ENCODE results near the gene GARIN5A.

GARIN5A gene

DNA sequence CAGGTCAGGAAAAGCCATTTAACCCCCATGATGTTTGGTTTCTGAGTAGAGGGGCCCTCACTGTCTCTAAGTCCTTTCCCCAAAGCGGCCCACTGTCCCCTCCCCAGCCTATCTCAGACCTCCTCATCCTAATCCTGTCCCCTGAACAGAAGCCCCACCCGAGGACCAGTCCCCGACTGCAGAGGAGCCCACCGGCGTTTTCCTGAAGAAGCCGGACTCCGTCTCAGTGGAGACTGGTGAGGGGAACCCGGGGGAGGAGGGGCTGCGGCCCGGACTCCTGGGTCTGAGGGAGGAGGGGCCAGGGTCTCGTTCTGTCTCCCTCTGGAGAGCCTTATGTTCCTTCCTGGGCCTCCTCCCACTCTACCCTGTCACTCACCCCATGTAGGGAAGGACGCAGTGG, 41.0 kb downstream of the GARIN5A start:
- TF ChIP-seq ZFX (IDR thresholded peaks at IDR 0.05; ENCODE audit: borderline replicate concordance) = no peak
- TF ChIP-seq, protein P1, sequence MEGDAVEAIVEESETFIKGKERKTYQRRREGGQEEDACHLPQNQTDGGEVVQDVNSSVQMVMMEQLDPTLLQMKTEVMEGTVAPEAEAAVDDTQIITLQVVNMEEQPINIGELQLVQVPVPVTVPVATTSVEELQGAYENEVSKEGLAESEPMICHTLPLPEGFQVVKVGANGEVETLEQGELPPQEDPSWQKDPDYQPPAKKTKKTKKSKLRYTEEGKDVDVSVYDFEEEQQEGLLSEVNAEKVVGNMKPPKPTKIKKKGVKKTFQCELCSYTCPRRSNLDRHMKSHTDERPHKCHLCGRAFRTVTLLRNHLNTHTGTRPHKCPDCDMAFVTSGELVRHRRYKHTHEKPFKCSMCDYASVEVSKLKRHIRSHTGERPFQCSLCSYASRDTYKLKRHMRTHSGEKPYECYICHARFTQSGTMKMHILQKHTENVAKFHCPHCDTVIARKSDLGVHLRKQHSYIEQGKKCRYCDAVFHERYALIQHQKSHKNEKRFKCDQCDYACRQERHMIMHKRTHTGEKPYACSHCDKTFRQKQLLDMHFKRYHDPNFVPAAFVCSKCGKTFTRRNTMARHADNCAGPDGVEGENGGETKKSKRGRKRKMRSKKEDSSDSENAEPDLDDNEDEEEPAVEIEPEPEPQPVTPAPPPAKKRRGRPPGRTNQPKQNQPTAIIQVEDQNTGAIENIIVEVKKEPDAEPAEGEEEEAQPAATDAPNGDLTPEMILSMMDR (IDR thresholded peaks at IDR 0.05) = no peak
- no peak overlapping the region for H3K27ac ChIP-seq

DNA sequence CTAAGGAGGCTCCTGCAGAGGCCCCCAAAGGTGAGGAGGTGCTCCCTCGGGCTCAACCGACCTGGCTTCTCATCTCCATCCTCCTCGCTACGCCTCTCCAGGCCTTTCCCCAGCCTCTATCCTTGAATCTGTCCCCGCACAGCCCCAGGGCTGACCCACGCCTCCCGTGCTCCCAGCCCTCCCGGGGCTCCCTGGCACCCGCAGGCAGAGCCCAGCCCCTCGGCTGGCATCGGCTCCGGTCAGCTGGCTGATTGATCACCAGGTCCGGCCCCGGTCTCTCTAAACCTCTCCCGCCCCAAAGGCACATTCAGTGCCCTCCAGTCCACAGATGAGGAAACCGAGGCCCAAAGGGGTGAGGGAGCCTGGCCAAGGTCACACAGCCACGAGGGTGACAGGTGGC, 41.4 kb downstream of the GARIN5A start:
- H3K27ac ChIP-seq = no peak overlapping the region
- no peak for TF ChIP-seq ZFX (IDR thresholded peaks at IDR 0.05; ENCODE audit: borderline replicate concordance)

DNA sequence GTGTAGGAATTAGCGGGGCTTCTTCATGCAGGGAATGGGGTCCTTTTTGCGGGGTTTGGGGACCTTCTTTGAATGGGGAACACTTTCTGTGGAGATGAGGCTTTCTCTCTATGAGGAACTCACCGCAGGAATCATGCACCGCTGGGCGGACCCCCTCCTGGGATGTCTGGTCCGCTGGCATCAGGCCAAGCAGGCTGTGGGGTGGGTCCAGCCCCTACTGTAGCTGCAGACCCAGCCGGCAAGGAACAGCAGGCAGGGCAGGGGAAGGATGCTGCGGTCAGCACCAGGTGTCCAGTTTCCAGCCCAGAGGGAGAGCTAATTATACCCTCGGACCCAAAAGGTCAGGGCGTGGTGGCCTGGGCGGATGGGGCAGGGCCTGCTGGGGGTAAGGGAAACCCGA, 42.1 kb downstream of the GARIN5A start:
- TF ChIP-seq ZFX (IDR thresholded peaks at IDR 0.05; ENCODE audit: borderline replicate concordance) = no peak
- TF ChIP-seq, protein P1 (IDR thresholded peaks at IDR 0.05) = no peak
- no peak overlapping the region for H3K27ac ChIP-seq

DNA sequence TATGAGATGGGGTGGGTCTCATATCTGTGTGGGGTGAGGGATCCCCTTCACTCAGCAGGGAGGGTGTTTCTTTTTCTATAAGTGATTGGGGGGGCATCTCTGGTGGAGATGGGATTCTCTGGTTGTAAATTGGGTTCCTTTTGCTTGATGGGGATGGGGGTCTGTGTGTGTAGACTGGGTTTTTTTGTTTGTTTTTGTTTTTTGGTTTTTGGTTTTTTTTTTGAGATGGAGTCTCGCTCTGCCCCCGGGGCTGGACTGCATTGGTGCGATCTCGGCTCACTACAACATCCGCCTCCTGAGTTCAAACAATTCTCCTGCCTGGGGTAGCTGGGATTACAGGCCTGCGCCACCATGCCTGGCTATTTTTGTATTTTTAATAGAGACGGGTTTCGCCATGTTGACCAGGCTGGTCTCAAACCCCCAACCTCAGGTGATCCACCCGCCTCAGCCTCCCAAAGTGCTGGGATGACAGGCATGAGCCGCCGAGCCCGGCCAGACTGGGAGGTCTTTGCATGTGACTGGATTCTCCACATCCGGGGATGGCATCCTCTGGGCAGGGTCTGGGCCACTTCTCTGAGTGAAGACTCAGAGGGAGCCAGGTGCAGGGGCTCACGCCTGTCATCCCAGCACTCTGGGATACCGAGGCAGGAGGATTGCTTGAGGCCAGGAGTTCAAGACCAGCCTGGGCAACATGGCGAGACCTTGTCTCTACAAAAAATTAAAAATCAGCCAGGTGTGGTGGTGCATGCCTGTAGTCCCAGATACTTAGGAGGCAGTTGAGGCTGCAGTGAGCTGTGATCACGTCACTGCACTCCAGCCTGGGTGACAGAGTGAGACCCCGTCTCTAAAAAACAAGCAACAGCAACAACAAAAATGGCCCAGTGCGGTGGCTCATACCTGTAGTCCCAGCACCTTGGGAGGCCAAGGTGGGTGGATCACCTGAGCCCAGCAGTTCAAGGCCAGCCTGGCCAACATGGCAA, 43.2 kb downstream of the GARIN5A start:
- TF ChIP-seq ZFX (IDR thresholded peaks at IDR 0.05; ENCODE audit: borderline replicate concordance) = no peak
- TF ChIP-seq, protein P1 (IDR thresholded peaks at IDR 0.05) = no peak
- H3K27ac ChIP-seq = no peak overlapping the region

DNA sequence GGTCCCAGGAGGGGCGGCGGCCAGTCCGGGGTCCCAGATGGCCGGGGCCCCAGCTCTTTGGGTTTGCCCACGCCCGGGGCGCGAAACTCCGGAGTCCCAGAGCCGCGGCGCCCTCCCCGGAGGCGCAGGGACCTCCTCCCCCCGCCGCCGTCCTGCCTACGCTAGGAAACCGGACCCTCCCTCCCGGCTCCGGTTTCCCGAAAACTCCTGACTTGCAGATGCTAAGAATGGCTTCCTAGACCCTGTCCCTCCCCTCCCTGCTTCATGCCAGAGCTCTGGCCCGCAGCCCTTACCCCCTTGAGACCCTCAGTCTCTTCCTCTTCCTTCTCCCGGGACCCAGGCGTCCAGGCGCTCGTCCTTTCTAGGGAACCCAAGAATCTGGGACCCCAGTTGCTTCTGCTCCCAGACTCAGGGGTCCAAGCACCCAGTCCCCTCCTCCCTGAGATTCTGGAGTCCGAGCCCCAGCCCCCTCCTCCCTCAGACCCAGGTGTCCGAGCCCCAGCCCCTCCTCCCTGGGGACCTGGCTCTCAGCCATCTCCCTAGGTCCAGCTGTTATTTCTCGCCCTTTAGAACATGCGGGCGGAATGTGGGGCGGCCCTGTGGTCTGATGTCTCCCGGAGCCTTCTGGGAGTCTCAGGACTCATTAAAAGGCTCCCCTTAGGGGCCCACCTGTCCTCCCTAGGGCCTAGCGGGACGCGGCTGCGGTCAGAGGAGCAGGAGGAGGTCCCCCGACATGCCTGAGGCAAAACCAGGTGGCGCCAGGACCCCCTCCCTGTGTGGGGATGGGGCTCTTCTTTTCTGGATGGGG, 44.2 kb downstream of the GARIN5A start, which contains the start of gene MYBPC2:
Gene MYBPC2, plus strand, starts transcription at position 672 of the 808 bp plus-strand sequence. Its CDS starts 62 bp downstream, at position 734.
- TF ChIP-seq, protein P1 (IDR thresholded peaks at IDR 0.05) = no peak
- TF ChIP-seq ZFX (IDR thresholded peaks at IDR 0.05; ENCODE audit: borderline replicate concordance) = no peak
- no peak within 1 kb of the TSS for H3K27ac ChIP-seq

DNA sequence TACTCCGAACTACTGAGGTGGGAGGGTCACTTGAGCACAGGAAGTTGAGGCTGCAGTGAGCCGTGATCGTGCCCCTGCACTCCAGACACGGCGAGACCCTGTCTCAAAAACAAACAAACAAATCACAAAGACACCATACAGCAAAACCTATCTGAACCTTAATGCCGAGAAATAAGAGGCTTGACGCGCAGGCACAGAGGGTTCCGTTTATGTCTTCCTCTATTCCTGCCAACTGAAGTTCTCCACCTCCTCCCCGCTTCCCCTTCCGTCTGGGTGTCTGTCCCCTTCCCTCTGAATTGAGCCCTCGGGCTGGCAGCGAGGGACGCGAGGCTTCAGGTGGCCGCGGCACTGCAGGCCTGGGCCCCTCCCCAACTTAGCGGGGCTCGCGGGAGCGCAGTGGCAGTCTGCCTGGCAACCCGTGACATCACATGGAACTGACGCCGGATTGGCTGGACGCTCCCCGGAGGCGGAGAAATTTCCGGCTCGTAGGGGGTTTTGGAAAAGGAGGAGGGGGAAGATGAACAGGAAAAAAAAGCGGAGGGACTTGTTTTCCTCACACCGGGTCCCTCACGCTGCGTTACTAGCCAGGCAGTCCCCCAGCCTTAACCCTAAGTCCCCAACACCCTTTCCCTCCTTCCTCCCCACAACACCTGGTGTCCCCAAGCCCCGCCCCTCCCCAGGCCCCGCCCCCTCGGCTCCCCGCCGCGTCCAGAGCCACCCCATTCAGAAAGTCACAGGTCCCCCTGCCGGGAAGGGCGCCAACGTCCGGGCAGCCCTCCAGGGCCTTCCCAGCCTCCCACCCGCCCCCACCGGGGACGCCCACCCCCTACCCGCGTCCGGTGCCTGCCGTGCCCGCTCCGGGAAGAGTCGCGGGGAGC, 45.1 kb downstream of the GARIN5A start:
- TF ChIP-seq, protein P1 (IDR thresholded peaks at IDR 0.05) = no peak
- TF ChIP-seq ZFX (IDR thresholded peaks at IDR 0.05; ENCODE audit: borderline replicate concordance) = no peak

DNA sequence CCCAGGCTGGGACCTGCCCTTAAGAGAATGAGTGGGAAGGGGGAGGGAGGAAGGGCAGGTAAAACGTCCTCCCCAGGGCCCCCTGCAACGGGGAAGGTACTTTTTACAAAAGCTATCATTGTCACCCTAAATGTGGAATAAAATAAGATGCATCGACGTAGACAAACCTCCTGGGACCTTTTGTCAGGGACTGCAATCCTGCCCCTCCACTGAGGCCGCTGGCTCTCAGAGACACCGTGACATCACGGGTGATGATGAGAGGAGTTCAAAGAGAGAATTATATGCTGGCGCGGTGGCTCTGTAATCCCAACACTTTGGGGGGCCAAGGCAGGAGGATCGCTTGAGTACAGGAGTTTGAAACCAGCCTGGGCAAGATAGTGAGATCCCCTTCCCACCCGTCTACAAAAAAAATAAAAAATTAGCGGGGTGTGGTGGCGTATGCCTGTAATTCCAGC, 45.7 kb downstream of the GARIN5A start:
- H3K27ac ChIP-seq = no peak overlapping the region
- no peak for TF ChIP-seq ZFX (IDR thresholded peaks at IDR 0.05; ENCODE audit: borderline replicate concordance)
- TF ChIP-seq, protein P1 (IDR thresholded peaks at IDR 0.05) = no peak

More for the DNA sequence above, 45.1 kb downstream of the GARIN5A start:
- H3K27ac ChIP-seq = no peak overlapping the region
